ENCODE measurements around the gene GPR85.

DNA sequence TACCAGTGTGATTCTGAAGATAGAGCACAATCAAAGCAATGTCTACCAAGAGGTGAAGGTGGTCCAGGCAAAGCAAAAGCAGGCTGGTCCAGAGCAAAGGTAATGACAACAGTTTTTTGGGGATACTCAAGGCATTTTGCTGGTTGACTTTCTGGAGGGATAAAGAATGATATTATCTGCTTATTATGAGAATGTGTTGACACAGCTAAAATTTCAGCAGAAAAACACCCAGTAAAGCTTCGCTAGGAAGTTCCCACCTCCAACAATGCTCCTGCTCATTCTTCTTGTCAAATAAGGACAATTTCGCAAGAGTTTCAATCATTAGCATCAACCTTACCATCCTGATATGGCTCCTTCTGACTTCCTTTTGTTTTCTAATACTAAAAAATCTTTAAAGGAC, 24.1 kb downstream of the GPR85 start:
- TF ChIP-seq POLR2A (IDR thresholded peaks at IDR 0.05; ENCODE audit: low read length) (no peak), GATA1 (IDR thresholded peaks at IDR 0.05; ENCODE audit: low read depth, low read length) (no peak)
